Endothelial cell of umbilical vein (primary cell): ENCODE results near the gene RPLP1. TPM values are rescaled to one million over a fixed set of nuclear protein-coding genes. Genes with fewer than 3 reads are reported as not detected.

Experiments
- BruUV-seq: library from RNA; stranded (reverse); fragments of 400-500 nt; replicated peaks from 2 replicates; lab custom pipeline; 2021; lab: Mats Ljungman, UMichigan
- CTCF ChIA-PET: fragments of 300-600, 350-600 bp; sonication (Branson Sonifier 250); formaldehyde crosslinking; loops from one replicate; lab custom pipeline; 2021; ENCODE audit warnings: antibody characterized with exemption, inconsistent platforms; lab: Charles Lee
- POLR2A ChIA-PET: fragments of 300-600, 350-600 bp; sonication (Branson Sonifier 250); formaldehyde crosslinking; loops from one replicate; lab custom pipeline; 2021; ENCODE audit warnings: antibody characterized with exemption, inconsistent platforms; lab: Charles Lee
- DNase-seq: peaks from one replicate; pipeline ENCODE4 v3.0.0-alpha.2; 2011; ENCODE audit warnings: low read depth, low spot score
- FAIRE-seq: peaks from 2 replicates; lab custom pipeline; 2011; peaks lifted over from hg19 to GRCh38; lab: Jason Lieb, UNC
- H2AFZ ChIP-seq: 2 replicates; pipeline ENCODE4 v1.6.0; 2012; ENCODE audit warnings: low read depth, low read length, control low read depth, inconsistent platforms
- H3K27ac ChIP-seq: 2 replicates; pipeline ENCODE4 v1.5.1; 2011; ENCODE audit warnings: low read depth, mild to moderate bottlenecking, control low read depth, low read length, moderate library complexity; ENCODE audit not compliant: insufficient read depth
- H3K27me3 ChIP-seq, 2 experiments: 2 replicates each; pipeline versions ENCODE4 v1.6.0 to v1.6.1; 2011; ENCODE audit warnings: low read length in 2 of 2, mixed read lengths in 1 of 2; ENCODE audit not compliant: control insufficient read depth in 2 of 2, insufficient read depth in 2 of 2
- H3K36me3 ChIP-seq, 2 experiments: 2 replicates in 1 of 2; 3 replicates in 1 of 2; pipeline ENCODE4 v1.5.1; 2011; ENCODE audit warnings: low read length in 2 of 2, mild to moderate bottlenecking in 1 of 2, moderate library complexity in 1 of 2; ENCODE audit not compliant: control insufficient read depth in 2 of 2, insufficient read depth in 2 of 2; ENCODE audit errors: extremely low read depth in 1 of 2
- H3K4me1 ChIP-seq: 3 replicates; pipeline ENCODE4 v1.5.1; 2011; ENCODE audit warnings: mild to moderate bottlenecking, low read length; ENCODE audit not compliant: control insufficient read depth, insufficient read depth; ENCODE audit errors: extremely low read depth
- H3K4me2 ChIP-seq: 2 replicates; pipeline ENCODE4 v1.6.1; 2011; ENCODE audit warnings: low read length, control low read depth, mixed read lengths; ENCODE audit not compliant: insufficient read depth
- H3K4me3 ChIP-seq, 3 experiments: fragments of 200-600 bp in 1 of 3; sonication (generic), shearing (Covaris generic) in 1 of 3; replicated peaks in 1 of 3; 2 replicates each; pipeline ENCODE4 v1.5.1; 2011 to 2016; ENCODE audit warnings: control low read depth in 3 of 3, low read length in 3 of 3, mild to moderate bottlenecking in 2 of 3, inconsistent platforms in 1 of 3, low read depth in 1 of 3, moderate library complexity in 1 of 3; ENCODE audit not compliant: insufficient read depth in 1 of 3
- H3K79me2 ChIP-seq: 2 replicates; pipeline ENCODE4 v1.6.0; 2012; ENCODE audit warnings: low read length, inconsistent platforms; ENCODE audit not compliant: control insufficient read depth, insufficient read depth
- H3K9ac ChIP-seq: replicated peaks from 2 replicates; pipeline ENCODE3; 2011; ENCODE audit warnings: low read length, control low read depth; ENCODE audit not compliant: insufficient read depth; ENCODE audit errors: extremely low read depth
- H3K9me1 ChIP-seq: replicated peaks from 3 replicates; pipeline ENCODE4 v1.6.0; 2011; ENCODE audit warnings: mild to moderate bottlenecking, low read length; ENCODE audit not compliant: control insufficient read depth, insufficient read depth; ENCODE audit errors: extremely low read depth
- H3K9me3 ChIP-seq: replicated peaks from 2 replicates; pipeline ENCODE4 v1.5.1; 2012; ENCODE audit warnings: low read length, inconsistent platforms; ENCODE audit not compliant: control insufficient read depth, insufficient read depth
- H4K20me1 ChIP-seq: replicated peaks from 2 replicates; pipeline ENCODE3; 2011; ENCODE audit warnings: mild to moderate bottlenecking, low read length; ENCODE audit not compliant: control insufficient read depth, insufficient read depth; ENCODE audit errors: extremely low read depth
- EZH2 ChIP-seq: IDR thresholded peaks from 2 replicates; pipeline ENCODE4 v1.6.1; 2012; ENCODE audit warnings: borderline replicate concordance, low read depth, mild to moderate bottlenecking, moderate library complexity, low read length, inconsistent platforms; ENCODE audit not compliant: severe bottlenecking
- FOS ChIP-seq: IDR thresholded peaks from 2 replicates; pipeline ENCODE4 v1.6.1; 2011; ENCODE audit warnings: mild to moderate bottlenecking, low read length, moderate library complexity, borderline replicate concordance; ENCODE audit not compliant: insufficient read depth
- GATA2 ChIP-seq: IDR thresholded peaks from 2 replicates; pipeline ENCODE4 v1.7.0; 2011; ENCODE audit warnings: low read depth, mild to moderate bottlenecking, moderate library complexity, mixed read lengths, low read length; ENCODE audit not compliant: insufficient read length, insufficient read depth
- JUN ChIP-seq: IDR thresholded peaks from 2 replicates; pipeline ENCODE4 v1.6.1; 2011; ENCODE audit warnings: borderline replicate concordance, low read depth; ENCODE audit not compliant: insufficient read length, insufficient read depth
- MYC ChIP-seq: IDR thresholded peaks from one replicate; pipeline ENCODE4 v1.6.1; 2011; ENCODE audit warnings: mild to moderate bottlenecking, low read depth, low read length
- POLR2AphosphoS5 ChIP-seq: IDR thresholded peaks from 2 replicates; pipeline ENCODE4 v1.6.1; 2012; ENCODE audit warnings: low read depth, mild to moderate bottlenecking, control low read depth, low read length, moderate library complexity; ENCODE audit not compliant: insufficient read depth
- dilution Hi-C: fragments of 300-500 bp; cut with MboI; formaldehyde crosslinking; loops from one replicate; pipeline ENCODE4 v1.15.0; 2019; ENCODE audit warnings: low sequenced_read_pairs; ENCODE audit not compliant: extremely low pct_ligation_motif_present
- intact Hi-C: fragments of 100-400 bp; cut with micrococcal nuclease; formaldehyde crosslinking; loops from one replicate; pipeline ENCODE4 v1.10.0; 2022
- polyA plus RNA-seq, 4 experiments: library from polyadenylated mRNA; depleted of rRNA in 3 of 4; stranded (reverse) in 3 of 4; unstranded in 1 of 4; fragments of >200 nt; gene quantifications; 2 replicates each; pipeline versions ENCODE4 v1.2.1 to v1.2.3, GENCODE V29; 2011 to 2012; ENCODE audit warnings: missing spikeins in 1 of 4
- total RNA-seq: library from RNA; stranded (reverse); gene quantifications from 2 replicates; pipeline ENCODE4 v1.2.3, GENCODE V29; 2021
- TF ChIP-seq, protein P1 (sequence below): IDR thresholded peaks from 2 replicates; pipeline ENCODE4 v1.6.1; 2011; ENCODE audit not compliant: insufficient read depth, insufficient read length
- TF ChIP-seq, protein P2 (sequence below), 2 donors: IDR thresholded peaks; 1 replicate in 1 of 2; 2 replicates in 1 of 2; pipeline ENCODE4 v1.5.1; 2011; ENCODE audit warnings: low read length in 2 of 2, mild to moderate bottlenecking in 2 of 2, moderate library complexity in 2 of 2, control low read depth in 1 of 2, inconsistent platforms in 1 of 2, low read depth in 1 of 2; ENCODE audit not compliant: insufficient read depth in 1 of 2; ENCODE audit errors: extremely low read depth in 1 of 2

RPLP1 gene
- total and polyA plus RNA-seq, 2 donors (not counting 3 experiments of a cell fraction or from before 2014, with no cell fraction given): 1,603 to 2,985 TPM

DNA sequence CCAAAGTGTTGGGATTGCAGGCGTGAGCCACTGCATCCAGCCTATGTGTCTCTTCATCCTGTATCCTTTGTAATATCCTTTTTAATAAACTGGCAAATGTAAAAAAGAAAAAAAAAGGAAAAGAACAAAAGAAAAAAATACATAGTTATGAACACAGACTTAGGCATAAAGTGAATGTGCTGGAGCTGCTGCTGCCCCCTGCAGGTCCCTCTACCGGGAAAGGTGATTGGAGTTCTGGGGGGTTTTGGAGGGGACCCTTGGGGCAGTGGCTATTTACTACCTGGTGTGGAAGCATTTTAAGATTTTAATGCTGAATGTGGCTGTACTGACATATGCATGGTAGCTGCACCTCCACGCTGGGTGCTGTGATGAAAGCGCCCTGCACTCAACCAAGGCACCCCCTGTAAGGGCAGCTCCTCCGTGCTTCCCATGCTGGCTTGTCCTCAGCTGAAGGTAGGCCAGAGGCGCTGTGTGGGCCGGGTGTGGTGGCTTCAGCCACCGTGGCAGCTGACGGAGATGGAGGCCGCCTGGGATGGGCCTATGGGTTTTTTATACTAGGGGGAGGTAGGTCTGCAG lies 49.9 kb downstream of the RPLP1 start:
- no peaks in the 10 kb centered on the region for H3K9me1 ChIP-seq
- POLR2A ChIA-PET: no interaction called here
- TF ChIP-seq, protein P1, sequence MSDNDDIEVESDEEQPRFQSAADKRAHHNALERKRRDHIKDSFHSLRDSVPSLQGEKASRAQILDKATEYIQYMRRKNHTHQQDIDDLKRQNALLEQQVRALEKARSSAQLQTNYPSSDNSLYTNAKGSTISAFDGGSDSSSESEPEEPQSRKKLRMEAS: no peak
- TF ChIP-seq EZH2: no peak
- TF ChIP-seq, protein P2, sequence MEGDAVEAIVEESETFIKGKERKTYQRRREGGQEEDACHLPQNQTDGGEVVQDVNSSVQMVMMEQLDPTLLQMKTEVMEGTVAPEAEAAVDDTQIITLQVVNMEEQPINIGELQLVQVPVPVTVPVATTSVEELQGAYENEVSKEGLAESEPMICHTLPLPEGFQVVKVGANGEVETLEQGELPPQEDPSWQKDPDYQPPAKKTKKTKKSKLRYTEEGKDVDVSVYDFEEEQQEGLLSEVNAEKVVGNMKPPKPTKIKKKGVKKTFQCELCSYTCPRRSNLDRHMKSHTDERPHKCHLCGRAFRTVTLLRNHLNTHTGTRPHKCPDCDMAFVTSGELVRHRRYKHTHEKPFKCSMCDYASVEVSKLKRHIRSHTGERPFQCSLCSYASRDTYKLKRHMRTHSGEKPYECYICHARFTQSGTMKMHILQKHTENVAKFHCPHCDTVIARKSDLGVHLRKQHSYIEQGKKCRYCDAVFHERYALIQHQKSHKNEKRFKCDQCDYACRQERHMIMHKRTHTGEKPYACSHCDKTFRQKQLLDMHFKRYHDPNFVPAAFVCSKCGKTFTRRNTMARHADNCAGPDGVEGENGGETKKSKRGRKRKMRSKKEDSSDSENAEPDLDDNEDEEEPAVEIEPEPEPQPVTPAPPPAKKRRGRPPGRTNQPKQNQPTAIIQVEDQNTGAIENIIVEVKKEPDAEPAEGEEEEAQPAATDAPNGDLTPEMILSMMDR (IDR thresholded peaks at IDR 0.05; ENCODE audit: extremely low read depth in 1 of 2, insufficient read depth in 1 of 2, low read depth in 1 of 2, low read length in 2 of 2): no peak
- TF ChIP-seq POLR2AphosphoS5: no peak
- TF ChIP-seq MYC: no peak
- TF ChIP-seq FOS: no peak
- no peak for TF ChIP-seq GATA2
- no peak for TF ChIP-seq JUN
- no peak overlapping the region for H3K4me3 ChIP-seq
- no peak overlapping the region for H3K27ac ChIP-seq
- no peaks in the 10 kb centered on the region for H3K27me3 ChIP-seq
- no peak overlapping the region for H3K9ac ChIP-seq
- FAIRE-seq (no peak), DNase-seq (no peak)
- no TSS peak for BruUV-seq
- H3K9me3 ChIP-seq: no peaks in the 10 kb centered on the region
- intact Hi-C loops (no loop called here), dilution Hi-C loops (no loop called here)
- CTCF ChIA-PET: interaction anchor here (0.9 to 1.7 kb wide), 3 partner anchors 9 to 964 kb away, joined by 3 to 5 read pairs (median 4); no protein-coding TSS in a partner anchor
- no peak overlapping the region for H3K4me2 ChIP-seq
- H3K36me3 ChIP-seq: no peaks in the 10 kb centered on the region
- no peaks in the 10 kb centered on the region for H3K4me1 ChIP-seq
- H4K20me1 ChIP-seq: no peaks in the 10 kb centered on the region
- H2AFZ ChIP-seq: no peak overlapping the region
- no peaks in the 10 kb centered on the region for H3K79me2 ChIP-seq
